CD4-positive, alpha-beta T cell treated with Interleukin-17A for 1 hour (primary cell): ENCODE data around the gene ZNF584.

Experiments
- DNase-seq: peaks from one replicate; pipeline ENCODE4 v3.0.0-alpha.2; 2020

ZNF584 gene

GRCh38 chr19:58466760-58467589, 58.5 kb downstream of the ZNF584 start, which contains the start of gene ZNF324:
TSS of gene ZNF324 (plus strand) at chr19:58467080. CDS start at chr19:58469186, 2,106 bp downstream.
- DNase-seq, result peak; percentile 96
